AG08395 (cell line): ENCODE measurements around the gene FLG2.
A peak's percentile ranks its signal among the peaks of the same experiment; 100 is the strongest.

ENCODE experiments used
- DNase-seq: peaks from one replicate; pipeline ENCODE4 v3.0.0; 2012; ENCODE audit warnings: mixed read lengths, low spot score

The FLG2 gene

DNA sequence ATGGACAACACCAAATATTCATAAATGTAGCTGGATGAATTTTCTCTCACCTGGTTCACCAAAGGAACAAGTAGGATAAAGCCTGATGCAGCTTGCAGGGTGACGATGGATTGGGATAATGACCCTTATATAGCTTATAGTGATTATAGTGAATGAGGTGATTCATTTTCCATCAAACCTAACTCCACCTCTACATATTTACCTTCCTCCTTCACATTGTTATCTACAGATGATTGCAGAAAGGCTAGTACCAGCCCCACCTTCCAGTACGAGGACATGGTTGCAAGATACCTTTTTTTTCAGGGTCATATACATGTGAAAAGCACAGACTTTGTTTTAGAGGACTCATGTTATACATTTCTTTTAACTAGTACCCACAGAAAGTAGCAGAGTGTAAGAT, at the start of gene FLG2:
Gene FLG2 (minus strand): TSS at position 101 of the 400 bp plus-strand sequence. CDS start 1,122 bp downstream, outside the sequence.
- no peak for DNase-seq

- DNase-seq, result no peak
Measured at GRCh38 chr1:152408664-152409063, 48.9 kb upstream of the FLG2 start.

DNA sequence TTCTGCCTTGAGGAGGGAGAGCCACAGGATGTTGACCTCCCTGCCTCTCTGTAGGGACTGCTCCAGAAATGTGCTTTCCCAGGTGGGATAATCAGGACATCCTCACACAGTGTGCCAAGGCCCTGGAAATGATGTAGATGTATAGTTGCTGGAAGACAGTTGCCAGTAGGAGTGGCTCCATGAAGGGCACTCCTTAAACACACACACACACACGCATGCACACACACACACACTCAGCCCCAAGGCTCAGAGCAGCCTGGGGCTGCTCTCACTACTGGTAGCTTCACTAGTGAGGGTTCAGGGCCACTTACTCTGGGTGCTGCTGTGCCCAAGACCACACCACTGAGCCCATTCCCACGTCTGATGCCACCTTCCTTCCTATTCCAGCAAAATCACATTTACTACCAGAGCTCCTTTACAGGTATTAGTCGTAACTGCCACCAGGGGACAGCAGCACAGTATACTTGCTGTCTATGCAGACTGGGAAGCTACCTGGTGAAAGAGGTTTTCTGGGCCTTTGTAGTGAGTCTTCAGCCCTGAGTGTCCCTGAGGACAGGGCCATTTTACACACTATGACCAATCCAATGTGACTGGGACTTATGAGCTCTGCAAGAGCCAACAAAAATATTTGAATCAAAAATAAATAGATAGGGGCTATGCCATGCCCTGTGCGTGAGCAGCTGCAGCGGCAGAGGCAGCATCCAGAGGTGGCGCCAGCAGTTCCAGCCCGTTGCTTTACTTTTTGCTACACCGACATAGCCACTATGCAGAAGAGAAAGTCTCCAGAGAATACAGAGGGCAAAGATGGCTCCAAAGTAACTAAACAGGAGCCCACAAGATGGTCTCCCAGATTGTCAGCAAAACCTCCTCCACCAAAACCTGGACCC, 39.2 kb upstream of the FLG2 start:
- peak; percentile 9 for DNase-seq

- DNase-seq, result no peak
Measured at GRCh38 chr1:152397474-152397873, 37.7 kb upstream of the FLG2 start.

GRCh38 chr1:152394151-152394550, 34.3 kb upstream of the FLG2 start:
- no peak for DNase-seq

GRCh38 chr1:152392909-152393308, 33.1 kb upstream of the FLG2 start:
- no peak for DNase-seq

- no peak for DNase-seq
Measured at GRCh38 chr1:152388889-152389288, 29.1 kb upstream of the FLG2 start.

DNA sequence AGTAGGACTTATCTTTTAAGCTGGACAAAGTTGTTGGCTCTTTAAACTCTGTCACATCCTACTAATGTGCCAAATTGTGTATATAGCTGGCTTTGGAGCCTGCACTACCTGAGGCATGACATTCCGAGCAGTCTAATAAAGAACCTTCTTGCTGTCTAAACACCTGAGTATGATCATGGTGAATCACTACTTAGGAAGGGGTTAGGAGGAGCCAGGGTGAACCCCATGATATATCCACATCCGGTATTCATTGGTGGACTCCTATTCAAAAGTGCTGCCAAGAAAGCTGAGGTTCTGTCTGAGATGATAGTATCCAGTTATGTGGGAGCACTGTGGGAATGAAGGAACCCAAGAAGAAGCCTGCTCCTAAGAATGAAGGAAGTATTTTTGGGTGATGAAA, 27.1 kb upstream of the FLG2 start:
- no peak for DNase-seq

GRCh38 chr1:152380932-152381331, 21.1 kb upstream of the FLG2 start:
- DNase-seq, result no peak

- DNase-seq, result no peak
Measured at GRCh38 chr1:152374451-152374850, 14.6 kb upstream of the FLG2 start.

GRCh38 chr1:152372672-152373071, 12.9 kb upstream of the FLG2 start:
- DNase-seq, result no peak

GRCh38 chr1:152367436-152367835, 7.6 kb upstream of the FLG2 start:
- no peak for DNase-seq

GRCh38 chr1:152356736-152357135, 3.1 kb downstream of the FLG2 start:
- no peak for DNase-seq

DNA sequence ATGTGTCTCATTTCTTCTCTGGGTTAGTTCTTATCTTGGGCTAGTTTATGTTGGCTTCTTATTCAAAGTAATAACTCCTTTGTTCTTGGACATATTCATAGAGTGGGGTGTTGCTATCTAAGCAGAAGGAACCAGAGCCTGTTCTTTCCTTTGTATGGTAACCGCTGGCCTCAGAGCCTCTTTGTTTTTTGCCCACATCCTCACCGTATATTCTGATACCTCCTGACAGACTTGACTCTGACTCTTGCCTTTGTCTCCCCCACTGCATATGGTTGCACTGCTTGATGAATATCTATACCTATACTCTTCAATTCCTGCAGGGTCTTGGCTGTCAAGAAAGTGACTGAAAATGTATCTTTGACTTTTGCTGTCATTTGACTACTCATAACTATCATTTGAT, 10.2 kb downstream of the FLG2 start:
- no peak for DNase-seq

- no peak for DNase-seq
Measured at GRCh38 chr1:152348447-152348846, 11.4 kb downstream of the FLG2 start.

GRCh38 chr1:152347116-152347728, 12.6 kb downstream of the FLG2 start:
- DNase-seq, result peak; percentile 43

DNA sequence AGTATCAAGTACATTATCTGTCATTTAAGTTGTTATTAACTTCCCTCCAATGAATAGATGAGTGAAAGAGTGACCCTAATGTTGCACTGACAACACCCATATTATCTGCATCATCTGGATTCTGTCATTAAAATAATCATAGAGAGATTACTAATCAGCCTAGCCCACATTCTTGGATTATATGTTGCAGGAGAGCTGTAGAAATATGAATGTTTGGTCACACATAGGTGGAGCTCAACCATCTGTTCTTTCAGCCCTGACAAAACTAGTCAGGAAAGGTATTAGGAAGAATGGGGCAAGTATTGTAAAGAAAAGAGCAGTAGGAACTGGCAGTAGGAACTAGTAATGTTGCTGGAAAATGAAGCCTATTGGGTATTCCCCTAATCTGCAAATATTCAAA, 15.4 kb downstream of the FLG2 start:
- no peak for DNase-seq

DNA sequence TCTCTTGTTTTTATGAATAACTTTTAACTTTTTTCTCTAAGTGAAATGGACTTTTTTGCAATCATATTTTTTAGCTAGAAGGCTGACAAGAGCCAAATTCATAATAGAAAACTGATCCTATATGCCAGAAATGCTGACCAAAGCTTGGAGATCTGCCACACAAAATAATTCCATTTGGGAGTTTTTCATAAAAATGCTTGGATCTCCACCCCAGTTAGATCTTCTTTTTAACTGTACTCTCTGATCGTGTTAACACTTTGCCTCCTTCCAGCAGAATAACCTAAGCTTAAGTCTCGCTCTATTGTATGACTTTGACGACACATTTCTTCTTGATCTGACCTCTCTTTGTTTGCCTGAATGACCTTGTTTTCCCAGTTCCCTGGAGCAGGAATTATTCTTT, 16.8 kb downstream of the FLG2 start:
- no peak for DNase-seq

GRCh38 chr1:152335399-152335798, 24.4 kb downstream of the FLG2 start:
- DNase-seq, result no peak

DNA sequence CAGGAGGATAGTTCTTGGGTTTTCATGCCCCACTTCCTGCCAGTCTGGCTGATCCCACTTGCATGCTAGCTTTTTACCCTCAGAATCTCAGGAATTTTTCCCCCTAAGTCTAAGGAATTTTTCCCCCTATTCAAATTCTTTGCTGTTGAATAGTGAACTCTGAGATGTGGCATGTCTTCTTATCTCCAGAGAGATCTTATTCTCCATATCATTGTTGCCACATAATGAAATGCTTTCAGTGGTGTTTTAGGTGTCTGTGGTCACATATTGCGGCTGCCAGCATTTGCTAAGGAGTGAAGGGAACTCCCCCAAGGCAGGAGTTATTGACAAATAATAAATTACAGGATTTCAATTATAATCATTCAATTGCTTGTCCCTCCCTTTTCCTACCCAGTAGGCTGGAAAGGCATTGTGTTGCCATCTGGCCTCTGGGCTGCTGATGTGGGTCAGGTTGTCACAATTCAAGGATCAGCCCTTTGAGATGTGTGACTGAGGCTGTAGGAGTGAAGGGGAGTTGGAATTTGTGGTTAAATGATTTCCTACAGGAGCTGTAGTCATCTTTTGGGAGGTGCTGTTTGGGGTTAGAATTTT, 30.9 kb downstream of the FLG2 start:
- peak; percentile 32 for DNase-seq

DNA sequence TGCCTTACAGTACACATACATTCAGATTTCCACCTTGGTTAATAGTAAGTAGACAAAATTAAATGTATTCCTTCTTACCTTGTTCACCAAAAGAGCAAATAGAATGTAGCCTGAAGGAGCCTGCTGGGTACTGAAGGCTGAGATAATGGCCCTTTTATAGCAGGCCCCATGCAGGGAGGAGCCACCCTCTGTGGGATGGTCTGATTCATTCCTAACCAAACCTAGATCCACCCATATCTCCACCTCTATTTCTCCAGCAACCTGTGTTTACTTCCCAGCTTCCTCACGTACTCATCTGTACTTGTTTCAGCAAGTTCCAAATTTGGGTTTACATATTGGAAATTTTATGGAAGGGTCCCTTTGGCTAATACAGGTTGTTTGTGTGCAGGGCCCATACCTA, 34.7 kb downstream of the FLG2 start, which contains the start of gene FLG:
Gene FLG (minus strand): TSS at position 129 of the 400 bp plus-strand sequence. CDS start 9,783 bp downstream, outside the sequence.
- no peak for DNase-seq

GRCh38 chr1:152313970-152314369, 45.8 kb downstream of the FLG2 start:
- DNase-seq, result no peak

DNA sequence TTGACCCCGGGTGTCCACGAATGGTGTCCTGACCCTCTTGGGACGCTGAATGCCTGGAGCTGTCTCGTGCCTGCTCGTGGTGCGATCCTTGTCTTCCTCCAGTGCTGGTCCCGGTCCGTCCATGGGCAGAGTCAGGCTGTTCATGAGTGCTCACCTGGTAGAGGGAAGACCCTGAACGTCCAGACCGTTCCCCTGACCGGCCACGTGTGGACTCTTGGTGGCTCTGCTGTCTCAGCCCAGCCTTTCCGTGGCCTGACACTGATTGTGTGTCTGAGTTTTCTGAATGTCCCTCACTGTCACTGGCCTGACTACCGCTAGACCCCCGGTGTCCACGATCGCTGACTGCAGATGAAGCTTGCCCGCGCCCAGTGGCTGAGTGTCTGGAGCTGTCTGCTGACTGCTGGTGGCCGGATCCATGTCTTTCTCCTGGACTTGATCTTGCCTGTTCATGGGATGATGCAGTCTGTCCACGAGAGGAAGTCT, 46.4 kb downstream of the FLG2 start:
- no peak for DNase-seq
